ENCODE measurements around the gene BCL11A. TPM values are rescaled to one million over a fixed set of nuclear protein-coding genes. Genes with fewer than 3 reads are reported as not detected.

The BCL11A gene
- total RNA-seq, 6 donors from 2014 or later = 2.7 to 12.7 (median 5.4) TPM

DNA sequence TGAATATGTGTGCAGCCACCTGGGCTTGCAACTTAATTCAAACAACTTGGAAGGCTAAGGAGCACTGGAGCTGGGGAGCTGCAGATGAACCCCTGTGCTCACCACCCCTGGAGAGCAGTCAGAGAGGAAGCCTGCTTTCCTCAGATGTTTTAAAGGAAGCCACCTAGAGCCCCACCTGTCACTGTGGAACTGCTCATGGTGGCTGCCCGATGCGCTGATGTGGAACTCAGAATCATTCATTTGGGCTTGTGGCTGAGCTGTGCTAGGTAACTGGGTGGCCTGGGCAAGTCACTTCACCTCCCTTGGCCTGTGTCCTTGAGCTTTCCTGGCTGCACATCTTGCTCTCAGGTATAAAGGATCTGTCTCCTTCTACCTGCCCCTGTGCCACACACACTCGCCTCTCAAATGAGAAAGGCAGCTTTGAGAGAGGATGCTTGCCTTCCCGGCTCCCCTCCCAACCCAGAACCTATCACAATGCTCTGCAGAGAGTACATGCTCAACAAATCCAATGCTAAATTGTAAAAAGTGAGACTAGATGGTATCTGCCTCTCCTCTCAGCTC lies 41.3 kb downstream of the BCL11A start:
- Histone ChIP-seq H3K36me3 (no peaks in the 10 kb centered on the region), H3K9me3 (no peaks in the 10 kb centered on the region), H3K27me3 (no peaks in the 10 kb centered on the region), H3K4me3 (no peak overlapping the region), H3K27ac (no peak overlapping the region), H3K4me1 (peaks cover 0 to 3% (median 0%) of the 10 kb centered on the region in 4 donors)
- WGBS, 2 donors = 86 to 96% methylated on average over 2 to 4 of the region's 4 CpGs
- DNase-seq (no peak), ATAC-seq (ENCODE audit: low FRiP score in 2 of 2) (no peak)
- no peak for TF ChIP-seq POLR2AphosphoS5 (IDR thresholded peaks at IDR 0.05)
- TF ChIP-seq EP300 (IDR thresholded peaks at IDR 0.05) = no peak
- no peak for TF ChIP-seq POLR2A (IDR thresholded peaks at IDR 0.05)
- TF ChIP-seq, protein P1, sequence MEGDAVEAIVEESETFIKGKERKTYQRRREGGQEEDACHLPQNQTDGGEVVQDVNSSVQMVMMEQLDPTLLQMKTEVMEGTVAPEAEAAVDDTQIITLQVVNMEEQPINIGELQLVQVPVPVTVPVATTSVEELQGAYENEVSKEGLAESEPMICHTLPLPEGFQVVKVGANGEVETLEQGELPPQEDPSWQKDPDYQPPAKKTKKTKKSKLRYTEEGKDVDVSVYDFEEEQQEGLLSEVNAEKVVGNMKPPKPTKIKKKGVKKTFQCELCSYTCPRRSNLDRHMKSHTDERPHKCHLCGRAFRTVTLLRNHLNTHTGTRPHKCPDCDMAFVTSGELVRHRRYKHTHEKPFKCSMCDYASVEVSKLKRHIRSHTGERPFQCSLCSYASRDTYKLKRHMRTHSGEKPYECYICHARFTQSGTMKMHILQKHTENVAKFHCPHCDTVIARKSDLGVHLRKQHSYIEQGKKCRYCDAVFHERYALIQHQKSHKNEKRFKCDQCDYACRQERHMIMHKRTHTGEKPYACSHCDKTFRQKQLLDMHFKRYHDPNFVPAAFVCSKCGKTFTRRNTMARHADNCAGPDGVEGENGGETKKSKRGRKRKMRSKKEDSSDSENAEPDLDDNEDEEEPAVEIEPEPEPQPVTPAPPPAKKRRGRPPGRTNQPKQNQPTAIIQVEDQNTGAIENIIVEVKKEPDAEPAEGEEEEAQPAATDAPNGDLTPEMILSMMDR (IDR thresholded peaks at IDR 0.05) = no peak

DNA sequence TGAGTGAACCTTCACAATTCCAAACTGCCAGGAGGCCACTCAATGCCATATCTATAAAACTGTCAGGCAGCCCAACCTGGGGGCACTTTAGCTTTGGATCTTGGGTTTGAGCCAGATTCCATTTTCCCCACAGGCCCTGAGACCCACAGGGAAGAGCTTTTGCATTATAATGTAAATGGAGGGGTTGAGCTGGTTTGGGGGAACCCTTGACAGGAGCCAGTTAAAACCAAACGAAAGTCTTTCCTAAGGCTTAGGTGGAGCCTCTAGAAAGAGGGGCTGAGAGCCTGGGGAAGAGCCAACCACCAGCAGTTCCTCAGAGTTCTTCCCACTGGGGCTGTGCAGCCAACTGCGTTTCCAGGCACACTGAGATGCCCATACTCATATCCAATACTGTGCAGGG lies 42.7 kb downstream of the BCL11A start:
- no peak for TF ChIP-seq POLR2A (IDR thresholded peaks at IDR 0.05)
- no peak for TF ChIP-seq POLR2AphosphoS5 (IDR thresholded peaks at IDR 0.05)
- no peak for TF ChIP-seq EP300 (IDR thresholded peaks at IDR 0.05)
- TF ChIP-seq, protein P1 (IDR thresholded peaks at IDR 0.05) = no peak
- H3K27me3 ChIP-seq = no peaks in the 10 kb centered on the region
- H3K4me1 ChIP-seq = no peaks in the 10 kb centered on the region
- no peak overlapping the region for H3K27ac ChIP-seq
- H3K9me3 ChIP-seq = no peaks in the 10 kb centered on the region
- H3K4me3 ChIP-seq = no peak overlapping the region
- ATAC-seq (ENCODE audit: low FRiP score in 2 of 2) = no peak
- no peak for DNase-seq
- H3K36me3 ChIP-seq = no peaks in the 10 kb centered on the region
- 64 to 78% methylated on average over 2 of the region's 2 CpGs for WGBS, 2 donors

DNA sequence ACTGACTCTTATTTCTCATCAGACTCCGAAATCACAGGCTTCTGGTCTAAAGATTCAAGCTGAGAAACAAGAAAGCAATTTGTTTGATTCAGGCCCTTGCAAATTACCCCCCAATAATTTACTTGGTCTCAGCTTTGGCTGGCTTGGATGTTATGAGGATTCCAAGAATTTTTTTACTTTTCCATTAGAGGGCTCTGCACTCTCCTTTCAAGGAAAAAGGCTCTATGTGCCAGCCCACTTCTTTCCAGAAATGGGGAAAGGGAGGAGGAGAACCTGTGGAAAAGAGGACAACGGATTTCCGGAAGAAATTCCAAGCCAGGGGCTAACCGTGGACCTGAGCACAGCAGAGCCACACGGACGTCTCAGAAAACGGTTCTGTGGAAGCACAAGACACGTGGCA lies 44.4 kb downstream of the BCL11A start:
- TF ChIP-seq, protein P1 (IDR thresholded peaks at IDR 0.05) = no peak
- TF ChIP-seq POLR2AphosphoS5 (IDR thresholded peaks at IDR 0.05) (no peak), EP300 (IDR thresholded peaks at IDR 0.05) (no peak), POLR2A (IDR thresholded peaks at IDR 0.05) (no peak)
- DNase-seq (no peak), ATAC-seq (ENCODE audit: low FRiP score in 2 of 2) (no peak)
- H3K9me3 ChIP-seq = no peaks in the 10 kb centered on the region
- H3K4me3 ChIP-seq = no peak overlapping the region
- no peaks in the 10 kb centered on the region for H3K36me3 ChIP-seq
- H3K4me1 ChIP-seq = no peaks in the 10 kb centered on the region
- no peaks in the 10 kb centered on the region for H3K27me3 ChIP-seq
- H3K27ac ChIP-seq = no peak overlapping the region
- 82 to 86% methylated on average over 8 of the region's 8 CpGs for WGBS, 2 donors

DNA sequence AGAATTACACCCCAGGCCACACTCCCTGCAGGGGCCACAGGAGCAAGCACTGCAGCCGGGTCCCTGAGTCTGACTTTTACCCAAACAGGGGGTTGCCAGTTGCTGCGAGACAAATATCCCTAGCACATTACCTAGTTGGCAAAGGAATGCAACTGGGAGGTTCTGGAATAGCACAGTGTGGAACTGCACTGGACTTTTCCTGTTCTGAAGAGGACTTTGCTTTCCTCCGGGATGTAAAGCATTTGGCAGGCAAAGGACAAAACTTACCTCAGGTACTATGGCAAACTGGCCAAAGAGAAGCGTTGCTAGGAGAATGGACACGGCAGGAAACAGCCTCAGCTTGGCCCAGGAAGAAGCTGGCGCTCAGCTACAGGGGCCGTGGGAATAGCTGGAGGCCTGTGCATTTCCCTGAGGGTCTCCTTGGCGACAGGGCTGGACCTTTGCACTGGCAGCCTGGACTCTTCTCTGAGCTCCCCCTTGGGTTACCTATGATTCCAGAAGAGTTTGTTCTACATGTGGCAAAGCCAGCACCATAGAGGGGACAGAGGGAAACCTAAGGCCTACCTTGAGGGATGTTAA lies 45.0 kb downstream of the BCL11A start:
- no peaks in the 10 kb centered on the region for H3K4me1 ChIP-seq
- H3K36me3 ChIP-seq = no peaks in the 10 kb centered on the region
- no peak for DNase-seq
- no peaks in the 10 kb centered on the region for H3K27me3 ChIP-seq
- no peak for ATAC-seq (ENCODE audit: low FRiP score in 2 of 2)
- WGBS, 2 donors = 78% methylated on average over 6 to 8 of the region's 8 CpGs
- H3K27ac ChIP-seq = no peak overlapping the region
- no peak for TF ChIP-seq EP300 (IDR thresholded peaks at IDR 0.05)
- TF ChIP-seq, protein P1 (IDR thresholded peaks at IDR 0.05) = no peak
- no peak for TF ChIP-seq POLR2AphosphoS5 (IDR thresholded peaks at IDR 0.05)
- TF ChIP-seq POLR2A (IDR thresholded peaks at IDR 0.05) = no peak
- H3K4me3 ChIP-seq = no peak overlapping the region
- H3K9me3 ChIP-seq = no peaks in the 10 kb centered on the region

Measured in upper lobe of left lung (tissue), 6 donors.